H1 (cell line): ENCODE data around the gene MAPK8. TPM values are rescaled to one million over a fixed set of nuclear protein-coding genes. Genes with fewer than 3 reads are reported as not detected.

Experiments used
- ATF3 ChIP-seq: IDR thresholded peaks from 2 replicates; pipeline ENCODE4 v1.6.1; 2011; ENCODE audit warnings: low read depth, mild to moderate bottlenecking, low read length; ENCODE audit not compliant: insufficient read depth
- CREB1 ChIP-seq: IDR thresholded peaks from 2 replicates; pipeline ENCODE4 v1.6.1; 2012; ENCODE audit warnings: inconsistent platforms
- JUND ChIP-seq: IDR thresholded peaks from 2 replicates; pipeline ENCODE4 v1.6.1; 2011; ENCODE audit warnings: mild to moderate bottlenecking, improper control_type of control experiment, low read length
- SIX5 ChIP-seq: IDR thresholded peaks from 2 replicates; pipeline ENCODE4 v1.6.1; 2011; ENCODE audit warnings: mild to moderate bottlenecking, low read depth, low read length
- USF2 ChIP-seq: IDR thresholded peaks from 2 replicates; pipeline ENCODE4 v1.6.1; 2011; ENCODE audit warnings: low read length, improper control_type of control experiment
- polyA plus RNA-seq, 7 experiments: library from polyadenylated mRNA; depleted of rRNA in 3 of 7; stranded (reverse) in 5 of 7; unstranded in 2 of 7; fragments of >200 nt in 5 of 7; fragments of 200-250 nt in 2 of 7; gene quantifications; 1 replicate in 5 of 7; 2 replicates in 1 of 7; 4 replicates in 1 of 7; pipeline versions ENCODE4 v1.2.1 to v1.2.3, GENCODE V29; 2011 to 2013; ENCODE audit warnings: missing spikeins in 2 of 7, mixed read lengths in 2 of 7
- total RNA-seq: library from RNA; stranded (reverse); fragmentation: NEBNext Ultra II Directional; extraction: Animal tissue kit (Norgen Biotek cat#: 25700); gene quantifications from 2 replicates; pipeline ENCODE4 v1.2.1, GENCODE V29; 2021

Gene MAPK8
- total and polyA plus RNA-seq, 2 of the 8 experiments (the other 6 are each of a cell fraction or from before 2014, with no cell fraction given): 23.3 to 71.3 TPM

- no peak for TF ChIP-seq CREB1
- TF ChIP-seq ATF3: no peak
- no peak for TF ChIP-seq JUND
- TF ChIP-seq SIX5: no peak
- TF ChIP-seq USF2: no peak
- TF ChIP-seq, all 59 proteins: peak for 0
Measured at GRCh38 chr10:48448796-48449195, 142.3 kb downstream of the MAPK8 start (continued).
